B cell (primary cell): ENCODE data around the gene MAN1A2. TPM values are rescaled to one million over a fixed set of nuclear protein-coding genes. Genes with fewer than 3 reads are reported as not detected.

Experiments
- ATAC-seq: fragments of 200-7000 bp; cut with Tn5 transposase; one replicate; pipeline ENCODE4 v1.10.0; 2021; ENCODE audit warnings: low read depth, mild to moderate bottlenecking, moderate number of reproducible peaks, moderate library complexity
- CTCF ChIA-PET: fragments of 350-600 bp; sonication (Branson Sonifier 250); formaldehyde crosslinking; loops from one replicate; lab custom pipeline; 2021; ENCODE audit warnings: antibody characterized with exemption, inconsistent platforms; lab: Charles Lee
- POLR2A ChIA-PET: fragments of 350-600 bp; sonication (Branson Sonifier 250); formaldehyde crosslinking; loops from one replicate; lab custom pipeline; 2021; ENCODE audit warnings: antibody characterized with exemption; lab: Charles Lee
- DNase-seq: peaks from one replicate; pipeline ENCODE4 v3.0.0; 2013
- H2AFZ ChIP-seq: 2 replicates; pipeline ENCODE4 v1.6.1; 2012; ENCODE audit warnings: mild to moderate bottlenecking, low read depth, low read length; ENCODE audit not compliant: insufficient read depth, poor library complexity, severe bottlenecking
- H3K27ac ChIP-seq, 2 donors: 1 replicate in 1 of 2; 2 replicates in 1 of 2; pipeline ENCODE4 v1.5.1; 2012 to 2013; ENCODE audit warnings: low read length in 2 of 2, mild to moderate bottlenecking in 2 of 2, moderate library complexity in 1 of 2
- H3K27me3 ChIP-seq, 4 experiments: fragments of 200-600 bp in 1 of 4; sonication (generic) in 1 of 4; replicated peaks in 1 of 4; 1 replicate in 2 of 4; 2 replicates in 2 of 4; pipeline versions ENCODE4 v1.6.1 to v1.7.0; 2013 to 2016; ENCODE audit warnings: low read length in 3 of 4, mild to moderate bottlenecking in 2 of 4, mixed read lengths in 1 of 4, moderate library complexity in 1 of 4; ENCODE audit not compliant: insufficient read depth in 4 of 4, control insufficient read depth in 3 of 4; ENCODE audit errors: control extremely low read depth in 1 of 4
- H3K36me3 ChIP-seq, 2 experiments: replicated peaks in 1 of 2; 1 replicate in 1 of 2; 2 replicates in 1 of 2; pipeline versions ENCODE4 v1.6.1 to v1.7.1; 2013; ENCODE audit warnings: low read length in 1 of 2; ENCODE audit not compliant: insufficient read depth in 2 of 2, control insufficient read depth in 1 of 2; ENCODE audit errors: control extremely low read depth in 1 of 2, extremely low read depth in 1 of 2
- H3K4me1 ChIP-seq, 2 donors: fragments of 200-600 bp in 1 of 2; sonication (generic) in 1 of 2; 1 replicate in 1 of 2; 2 replicates in 1 of 2; pipeline versions ENCODE4 v1.5.1 to v1.6.1; 2013 to 2017; ENCODE audit warnings: low read length in 2 of 2; ENCODE audit not compliant: control insufficient read depth in 2 of 2, insufficient read depth in 2 of 2
- H3K4me2 ChIP-seq: replicated peaks from 2 replicates; pipeline ENCODE3; 2012; ENCODE audit warnings: mild to moderate bottlenecking, low read depth, low read length; ENCODE audit not compliant: poor library complexity, severe bottlenecking
- H3K4me3 ChIP-seq, 5 experiments: fragments of 200-600 bp in 1 of 5; sonication (generic) in 1 of 5; 1 replicate in 3 of 5; 2 replicates in 2 of 5; pipeline versions ENCODE4 v1.5.1 to v1.7.0; 2011 to 2016; ENCODE audit warnings: low read length in 4 of 5, mild to moderate bottlenecking in 4 of 5, low read depth in 2 of 5, control low read depth in 1 of 5, moderate library complexity in 1 of 5; ENCODE audit not compliant: insufficient read depth in 1 of 5; ENCODE audit errors: control extremely low read depth in 1 of 5, extremely low read depth in 1 of 5
- H3K79me2 ChIP-seq: fragments of 200-600 bp; sonication (generic); one replicate; pipeline ENCODE4 v1.6.0; 2016; ENCODE audit warnings: low read length; ENCODE audit not compliant: control insufficient read depth, insufficient read depth
- H3K9ac ChIP-seq: fragments of 200-600 bp; sonication (generic); 2 replicates; pipeline ENCODE4 v1.6.1; 2017; ENCODE audit warnings: mild to moderate bottlenecking, low read length, moderate library complexity
- H3K9me3 ChIP-seq, 3 donors: one replicate each; pipeline versions ENCODE4 v1.6.1 to v1.7.1; 2013; ENCODE audit warnings: low read length in 2 of 3; ENCODE audit not compliant: control insufficient read depth in 2 of 3, insufficient read depth in 1 of 3; ENCODE audit errors: control extremely low read depth in 1 of 3
- H4K20me1 ChIP-seq: 2 replicates; pipeline ENCODE4 v1.6.0; 2012; ENCODE audit warnings: mild to moderate bottlenecking, low read length; ENCODE audit not compliant: insufficient read depth, control insufficient read depth, poor library complexity, severe bottlenecking
- H3K27ac Mint-ChIP-seq: one replicate; pipeline ENCODE4 v1.8.0; 2021; ENCODE audit warnings: mixed read lengths
- H3K27me3 Mint-ChIP-seq: one replicate; pipeline ENCODE4 v1.8.0; 2021; ENCODE audit warnings: mixed read lengths
- H3K4me1 Mint-ChIP-seq: one replicate; pipeline ENCODE4 v1.8.0; 2021; ENCODE audit warnings: mixed read lengths
- H3K4me3 Mint-ChIP-seq: one replicate; pipeline ENCODE4 v1.8.0; 2021; ENCODE audit warnings: mixed read lengths
- H3K9me3 Mint-ChIP-seq: one replicate; pipeline ENCODE4 v1.8.0; 2022; ENCODE audit warnings: mixed read lengths; ENCODE audit not compliant: insufficient read depth
- EZH2 ChIP-seq: IDR thresholded peaks from 2 replicates; pipeline ENCODE4 v1.6.1; 2012; ENCODE audit warnings: borderline replicate concordance, low read depth, mild to moderate bottlenecking, moderate library complexity, low read length; ENCODE audit not compliant: insufficient read depth, poor library complexity, severe bottlenecking
- WGBS: methylation state at CpG from one replicate; pipeline ENCODE4 v1.1.5; 2013; ENCODE audit warnings: missing lambda C conversion rate; ENCODE audit not compliant: insufficient coverage; 5-methylcytosine and 5-hydroxymethylcytosine counted together
- intact Hi-C: fragments of 100-400 bp; cut with micrococcal nuclease; formaldehyde crosslinking; loops from one replicate; pipeline ENCODE4 v1.10.0; 2022
- polyA plus RNA-seq: library from polyadenylated mRNA; depleted of rRNA; stranded (reverse); fragments of >200 nt; gene quantifications from 2 replicates; pipeline ENCODE4 v1.2.3, GENCODE V29; 2012
- total RNA-seq, 2 donors: library from RNA; stranded (reverse); fragments of 120-200 nt in 1 of 2; gene quantifications; 1 replicate in 1 of 2; 2 replicates in 1 of 2; pipeline versions ENCODE4 v1.2.3 to v1.2.4, GENCODE V29; 2013 to 2022
- TF ChIP-seq, protein P1 (sequence below): fragments of 200-600 bp; IDR thresholded peaks from one replicate; pipeline ENCODE4 v1.8.0; 2022; ENCODE audit warnings: antibody characterized with exemption, mild to moderate bottlenecking

Gene MAN1A2
- total and polyA plus RNA-seq, 2 donors (not counting 1 experiment from before 2014, with no cell fraction given), result 4.6 to 55.6 TPM

DNA sequence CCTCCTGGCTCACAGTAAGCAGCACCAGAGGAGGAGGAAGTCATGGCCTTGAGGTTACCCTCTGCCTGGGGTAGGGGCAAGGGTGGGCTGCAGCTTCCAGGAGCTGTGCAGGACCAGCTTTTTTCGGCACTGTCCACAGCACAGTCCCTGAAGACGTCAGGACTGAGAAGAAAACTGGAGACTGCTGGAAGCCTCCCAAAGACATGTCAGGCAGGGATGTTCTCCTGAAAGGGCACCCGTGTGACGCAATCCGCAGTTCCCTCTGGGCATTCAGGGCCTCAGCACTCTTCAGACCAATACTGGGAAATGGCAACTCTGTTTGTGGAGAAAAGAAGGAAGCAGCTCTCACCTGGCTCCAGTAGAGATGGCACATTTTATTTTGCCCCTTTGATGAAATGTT lies 173.8 kb downstream of the MAN1A2 start:
- Histone ChIP-seq H3K36me3 (no peaks in the 10 kb centered on the region), H4K20me1 (no peaks in the 10 kb centered on the region), H3K9me3 (no peaks in the 10 kb centered on the region), H3K4me2 (no peak overlapping the region), H3K4me1 (peaks cover 17 to 25% of the 10 kb centered on the region in 2 donors), H2AFZ (no peak overlapping the region), H3K27me3 (no peaks in the 10 kb centered on the region), H3K4me3 (no peak overlapping the region), H3K79me2 (no peaks in the 10 kb centered on the region), H3K9ac (no peak overlapping the region), H3K27ac (no peak overlapping the region)
- POLR2A ChIA-PET, result no interaction called here
- WGBS, result 84% methylated on average over 4 of the region's 5 CpGs
- Mint-ChIP-seq H3K4me3 (no peak overlapping the region), H3K4me1 (peaks cover 2% of the 10 kb centered on the region), H3K27ac (no peak overlapping the region), H3K9me3 (no peaks in the 10 kb centered on the region), H3K27me3 (no peaks in the 10 kb centered on the region)
- no peak for DNase-seq
- ATAC-seq, result no peak
- TF ChIP-seq, protein P1, sequence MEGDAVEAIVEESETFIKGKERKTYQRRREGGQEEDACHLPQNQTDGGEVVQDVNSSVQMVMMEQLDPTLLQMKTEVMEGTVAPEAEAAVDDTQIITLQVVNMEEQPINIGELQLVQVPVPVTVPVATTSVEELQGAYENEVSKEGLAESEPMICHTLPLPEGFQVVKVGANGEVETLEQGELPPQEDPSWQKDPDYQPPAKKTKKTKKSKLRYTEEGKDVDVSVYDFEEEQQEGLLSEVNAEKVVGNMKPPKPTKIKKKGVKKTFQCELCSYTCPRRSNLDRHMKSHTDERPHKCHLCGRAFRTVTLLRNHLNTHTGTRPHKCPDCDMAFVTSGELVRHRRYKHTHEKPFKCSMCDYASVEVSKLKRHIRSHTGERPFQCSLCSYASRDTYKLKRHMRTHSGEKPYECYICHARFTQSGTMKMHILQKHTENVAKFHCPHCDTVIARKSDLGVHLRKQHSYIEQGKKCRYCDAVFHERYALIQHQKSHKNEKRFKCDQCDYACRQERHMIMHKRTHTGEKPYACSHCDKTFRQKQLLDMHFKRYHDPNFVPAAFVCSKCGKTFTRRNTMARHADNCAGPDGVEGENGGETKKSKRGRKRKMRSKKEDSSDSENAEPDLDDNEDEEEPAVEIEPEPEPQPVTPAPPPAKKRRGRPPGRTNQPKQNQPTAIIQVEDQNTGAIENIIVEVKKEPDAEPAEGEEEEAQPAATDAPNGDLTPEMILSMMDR, result no peak
- no peak for TF ChIP-seq EZH2
- intact Hi-C loops, result no loop called here
- CTCF ChIA-PET, result interaction anchor here (1.0 to 22.0 kb wide), 4 partner anchors 89 to 215 kb away, joined by 3 to 518 read pairs (median 258); no protein-coding TSS in a partner anchor

DNA sequence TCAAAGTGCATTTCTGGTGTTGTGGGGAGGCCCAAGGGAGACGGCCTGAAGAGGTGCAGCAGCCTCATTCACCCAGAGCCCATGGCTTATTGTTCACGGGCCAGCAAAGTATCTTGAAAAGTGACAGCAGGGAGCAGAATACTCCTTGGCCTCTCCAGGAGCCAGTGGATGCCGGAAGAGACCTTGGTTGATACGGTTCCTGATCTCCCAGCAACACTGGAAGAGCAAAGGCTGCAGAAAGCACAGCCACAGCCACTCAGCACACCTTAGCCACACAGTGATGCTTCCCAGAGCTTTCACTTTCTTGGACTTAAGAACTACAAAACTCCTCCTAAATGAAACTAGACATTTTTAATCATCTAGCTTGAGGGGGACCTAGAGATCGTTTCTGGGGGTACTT lies 174.3 kb downstream of the MAN1A2 start:
- no peak for DNase-seq
- ChIA-PET CTCF (interaction anchor here (0.6 to 22.0 kb wide), 7 partner anchors 7 to 312 kb away, joined by 3 to 518 read pairs (median 5); no protein-coding TSS in a partner anchor), POLR2A (no interaction called here)
- Mint-ChIP-seq H3K27me3 (no peaks in the 10 kb centered on the region), H3K9me3 (no peaks in the 10 kb centered on the region), H3K4me1 (peaks cover 2% of the 10 kb centered on the region), H3K4me3 (no peak overlapping the region), H3K27ac (no peak overlapping the region)
- Histone ChIP-seq H3K9me3 (no peaks in the 10 kb centered on the region), H3K27ac (no peak overlapping the region), H3K36me3 (no peaks in the 10 kb centered on the region), H3K9ac (no peak overlapping the region), H4K20me1 (no peaks in the 10 kb centered on the region), H3K27me3 (no peaks in the 10 kb centered on the region), H3K79me2 (no peaks in the 10 kb centered on the region), H2AFZ (no peak overlapping the region), H3K4me2 (no peak overlapping the region), H3K4me3 (no peak overlapping the region), H3K4me1 (peaks cover 15 to 20% of the 10 kb centered on the region in 2 donors)
- ATAC-seq, result no peak
- WGBS, result 87% methylated on average over 4 of the region's 5 CpGs
- TF ChIP-seq, protein P1, result no peak
- no peak for TF ChIP-seq EZH2
- intact Hi-C loops, result no loop called here
